ENCODE measurements around the gene TUT4.

DNA sequence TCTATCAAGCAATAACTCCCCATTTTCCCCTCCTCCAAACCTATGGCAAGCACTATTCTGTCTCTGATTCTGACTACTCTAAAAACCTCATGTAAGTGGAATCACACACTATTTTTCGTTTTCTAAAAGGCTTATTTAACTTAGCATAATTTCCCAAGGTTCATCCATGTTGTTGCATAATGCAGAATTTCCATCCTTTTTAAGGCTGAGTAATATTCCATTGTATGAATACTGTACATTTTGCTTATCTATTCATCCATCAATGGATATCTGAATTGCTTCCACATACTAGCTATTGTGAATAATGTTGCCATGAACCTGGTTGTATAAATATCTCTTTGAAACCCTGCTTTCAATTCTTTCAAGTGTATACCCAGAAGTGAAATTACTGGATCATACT is 48.2 kb downstream of the TUT4 start:
- TF ChIP-seq, protein P1, sequence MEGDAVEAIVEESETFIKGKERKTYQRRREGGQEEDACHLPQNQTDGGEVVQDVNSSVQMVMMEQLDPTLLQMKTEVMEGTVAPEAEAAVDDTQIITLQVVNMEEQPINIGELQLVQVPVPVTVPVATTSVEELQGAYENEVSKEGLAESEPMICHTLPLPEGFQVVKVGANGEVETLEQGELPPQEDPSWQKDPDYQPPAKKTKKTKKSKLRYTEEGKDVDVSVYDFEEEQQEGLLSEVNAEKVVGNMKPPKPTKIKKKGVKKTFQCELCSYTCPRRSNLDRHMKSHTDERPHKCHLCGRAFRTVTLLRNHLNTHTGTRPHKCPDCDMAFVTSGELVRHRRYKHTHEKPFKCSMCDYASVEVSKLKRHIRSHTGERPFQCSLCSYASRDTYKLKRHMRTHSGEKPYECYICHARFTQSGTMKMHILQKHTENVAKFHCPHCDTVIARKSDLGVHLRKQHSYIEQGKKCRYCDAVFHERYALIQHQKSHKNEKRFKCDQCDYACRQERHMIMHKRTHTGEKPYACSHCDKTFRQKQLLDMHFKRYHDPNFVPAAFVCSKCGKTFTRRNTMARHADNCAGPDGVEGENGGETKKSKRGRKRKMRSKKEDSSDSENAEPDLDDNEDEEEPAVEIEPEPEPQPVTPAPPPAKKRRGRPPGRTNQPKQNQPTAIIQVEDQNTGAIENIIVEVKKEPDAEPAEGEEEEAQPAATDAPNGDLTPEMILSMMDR (conservative IDR thresholded peaks at IDR 0.05; ENCODE audit: low read depth in 2 of 2), result no peak
- TF ChIP-seq, protein P2, sequence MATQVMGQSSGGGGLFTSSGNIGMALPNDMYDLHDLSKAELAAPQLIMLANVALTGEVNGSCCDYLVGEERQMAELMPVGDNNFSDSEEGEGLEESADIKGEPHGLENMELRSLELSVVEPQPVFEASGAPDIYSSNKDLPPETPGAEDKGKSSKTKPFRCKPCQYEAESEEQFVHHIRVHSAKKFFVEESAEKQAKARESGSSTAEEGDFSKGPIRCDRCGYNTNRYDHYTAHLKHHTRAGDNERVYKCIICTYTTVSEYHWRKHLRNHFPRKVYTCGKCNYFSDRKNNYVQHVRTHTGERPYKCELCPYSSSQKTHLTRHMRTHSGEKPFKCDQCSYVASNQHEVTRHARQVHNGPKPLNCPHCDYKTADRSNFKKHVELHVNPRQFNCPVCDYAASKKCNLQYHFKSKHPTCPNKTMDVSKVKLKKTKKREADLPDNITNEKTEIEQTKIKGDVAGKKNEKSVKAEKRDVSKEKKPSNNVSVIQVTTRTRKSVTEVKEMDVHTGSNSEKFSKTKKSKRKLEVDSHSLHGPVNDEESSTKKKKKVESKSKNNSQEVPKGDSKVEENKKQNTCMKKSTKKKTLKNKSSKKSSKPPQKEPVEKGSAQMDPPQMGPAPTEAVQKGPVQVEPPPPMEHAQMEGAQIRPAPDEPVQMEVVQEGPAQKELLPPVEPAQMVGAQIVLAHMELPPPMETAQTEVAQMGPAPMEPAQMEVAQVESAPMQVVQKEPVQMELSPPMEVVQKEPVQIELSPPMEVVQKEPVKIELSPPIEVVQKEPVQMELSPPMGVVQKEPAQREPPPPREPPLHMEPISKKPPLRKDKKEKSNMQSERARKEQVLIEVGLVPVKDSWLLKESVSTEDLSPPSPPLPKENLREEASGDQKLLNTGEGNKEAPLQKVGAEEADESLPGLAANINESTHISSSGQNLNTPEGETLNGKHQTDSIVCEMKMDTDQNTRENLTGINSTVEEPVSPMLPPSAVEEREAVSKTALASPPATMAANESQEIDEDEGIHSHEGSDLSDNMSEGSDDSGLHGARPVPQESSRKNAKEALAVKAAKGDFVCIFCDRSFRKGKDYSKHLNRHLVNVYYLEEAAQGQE (IDR thresholded peaks at IDR 0.05; ENCODE audit: unreplicated experiment), result no peak
- no peak for TF ChIP-seq EZH2 (IDR thresholded peaks at IDR 0.05; ENCODE audit: low read depth, unreplicated experiment)
- no peak for TF ChIP-seq EZH2phosphoT487 (IDR thresholded peaks at IDR 0.05; ENCODE audit: unreplicated experiment)

Measured in GM23338 (cell line).